HepG2 (cell line): ENCODE measurements around the gene UBE2B. TPM values are rescaled to one million over a fixed set of nuclear protein-coding genes. Genes with fewer than 3 reads are reported as not detected.

Experiments
- ATAC-seq: fragments of 200-7000 bp; cut with Tn5 transposase; 3 replicates; pipeline ENCODE4 v1.9.1; 2020; ENCODE audit warnings: mild to moderate bottlenecking, moderate library complexity
- BruUV-seq: library from RNA; stranded (reverse); fragments of 400-500 nt; replicated peaks from 2 replicates; lab custom pipeline; 2021; lab: Mats Ljungman, UMichigan
- CTCF ChIA-PET: fragments of 300-600 bp; formaldehyde crosslinking; extraction: SDS; loops from one replicate; lab custom pipeline; 2021; ENCODE audit warnings: low total read pairs, inconsistent platforms, low intra/inter-chr PET ratio; lab: Yijun Ruan, JAX
- POLR2A ChIA-PET: fragments of 350-600 bp; sonication (Branson Sonifier 250); formaldehyde crosslinking; loops from one replicate; lab custom pipeline; 2020; ENCODE audit warnings: antibody characterized with exemption, inconsistent platforms; lab: Yijun Ruan, JAX
- DNase-seq: peaks from one replicate; pipeline ENCODE4 v3.0.0-alpha.2; 2015; ENCODE audit warnings: low spot score
- FAIRE-seq: peaks from 3 replicates; lab custom pipeline; 2011; peaks lifted over from hg19 to GRCh38; lab: Jason Lieb, UNC
- H2AFZ ChIP-seq: one replicate; pipeline ENCODE4 v1.6.1; 2011; ENCODE audit warnings: low read length, inconsistent platforms
- H3K27ac ChIP-seq: fragments of 300-600 bp; 3 replicates; pipeline ENCODE4 v1.8.0; 2011; ENCODE audit warnings: mixed run types, mild to moderate bottlenecking, mixed read lengths, low read length, inconsistent platforms; ENCODE audit not compliant: insufficient read depth; ENCODE audit errors: extremely low read length
- H3K27me3 ChIP-seq, 2 experiments: fragments of 200-600 bp in 1 of 2; 2 replicates in 1 of 2; 3 replicates in 1 of 2; pipeline versions ENCODE4 v1.6.0 to v1.8.0; 2011; ENCODE audit warnings: low read length in 2 of 2, mild to moderate bottlenecking in 2 of 2, moderate library complexity in 2 of 2, inconsistent platforms in 1 of 2; ENCODE audit not compliant: insufficient read depth in 2 of 2, control insufficient read depth in 1 of 2
- H3K36me3 ChIP-seq, 2 experiments: fragments of 200-600 bp in 1 of 2; replicated peaks in 1 of 2; 2 replicates in 1 of 2; 3 replicates in 1 of 2; pipeline versions ENCODE4 v1.5.1 to v1.8.0; 2011; ENCODE audit warnings: low read length in 2 of 2, inconsistent platforms in 1 of 2; ENCODE audit not compliant: insufficient read depth in 2 of 2, control insufficient read depth in 1 of 2
- H3K4me1 ChIP-seq: 2 replicates; pipeline ENCODE4 v1.5.1; 2012; ENCODE audit warnings: low read length, inconsistent platforms; ENCODE audit not compliant: insufficient read depth
- H3K4me2 ChIP-seq: 2 replicates; pipeline ENCODE4 v1.6.0; 2011; ENCODE audit warnings: low read depth, low read length, inconsistent platforms
- H3K4me3 ChIP-seq, 3 experiments: fragments of 200-600 bp in 1 of 3; sonication (generic), shearing (Covaris generic) in 1 of 3; replicated peaks in 1 of 3; 2 replicates each; pipeline ENCODE4 v1.5.1; 2011 to 2016; ENCODE audit warnings: low read length in 3 of 3, inconsistent platforms in 2 of 3, low read depth in 2 of 3, mild to moderate bottlenecking in 2 of 3, control low read depth in 1 of 3, mixed read lengths in 1 of 3; ENCODE audit not compliant: insufficient read depth in 1 of 3
- H3K79me2 ChIP-seq: one replicate; pipeline ENCODE4 v1.6.1; 2011; ENCODE audit warnings: low read length, inconsistent platforms; ENCODE audit not compliant: insufficient read depth
- H3K9ac ChIP-seq: 2 replicates; pipeline ENCODE4 v1.6.0; 2011; ENCODE audit warnings: mild to moderate bottlenecking, low read depth, low read length, inconsistent platforms; ENCODE audit not compliant: insufficient read depth
- H3K9me3 ChIP-seq: 2 replicates; pipeline ENCODE4 v1.5.1; 2012; ENCODE audit warnings: mild to moderate bottlenecking, low read length
- H4K20me1 ChIP-seq: 2 replicates; pipeline ENCODE4 v1.6.0; 2011; ENCODE audit warnings: inconsistent platforms, mild to moderate bottlenecking, low read length, moderate library complexity; ENCODE audit not compliant: insufficient read depth
- ATF4 ChIP-seq, 2 experiments: fragments of 450-650 bp in 1 of 2; sonication (generic) in 1 of 2; formaldehyde crosslinking; IDR thresholded peaks; 2 replicates each; pipeline versions ENCODE4 v1.5.0 to v1.8.0; 2020 to 2022; ENCODE audit warnings: mild to moderate bottlenecking in 1 of 2, missing genetic modification reagents in 1 of 2
- CEBPG ChIP-seq: IDR thresholded peaks from 2 replicates; pipeline ENCODE4 v1.6.1; 2016
- FOXK1 ChIP-seq: sonication (generic); formaldehyde crosslinking; IDR thresholded peaks from 2 replicates; pipeline ENCODE4 v1.4.0; 2020; ENCODE audit warnings: low read depth, missing genetic modification reagents, borderline replicate concordance
- GATAD1 ChIP-seq: IDR thresholded peaks from 2 replicates; pipeline ENCODE4 v1.6.1; 2016; ENCODE audit warnings: missing genetic modification reagents, missing compliant biosample characterization
- GZF1 ChIP-seq: sonication (generic); formaldehyde crosslinking; IDR thresholded peaks from 2 replicates; pipeline ENCODE4 v1.5.1; 2020; ENCODE audit warnings: mild to moderate bottlenecking, missing genetic modification reagents
- NR2F6 ChIP-seq, 2 experiments: IDR thresholded peaks; 2 replicates each; pipeline ENCODE4 v1.6.1; 2016; ENCODE audit warnings: antibody characterized with exemption in 1 of 2, mild to moderate bottlenecking in 1 of 2
- SIX1 ChIP-seq: sonication (generic); formaldehyde crosslinking; IDR thresholded peaks from 2 replicates; pipeline ENCODE4 v1.4.0; 2020; ENCODE audit warnings: missing genetic modification reagents, borderline replicate concordance
- SNAPC5 ChIP-seq: sonication (generic); formaldehyde crosslinking; IDR thresholded peaks from 2 replicates; pipeline ENCODE4 v1.8.1; 2023; ENCODE audit warnings: mild to moderate bottlenecking, missing genetic modification reagents, borderline replicate concordance
- ZBTB20 ChIP-seq: sonication (generic); formaldehyde crosslinking; IDR thresholded peaks from 2 replicates; pipeline ENCODE4 v1.8.1; 2023; ENCODE audit warnings: missing genetic modification reagents, low read depth, mild to moderate bottlenecking, borderline replicate concordance
- ZBTB8A ChIP-seq: sonication (generic); formaldehyde crosslinking; IDR thresholded peaks from 2 replicates; pipeline ENCODE4 v1.4.0; 2020; ENCODE audit warnings: mild to moderate bottlenecking, low read depth, missing genetic modification reagents, borderline replicate concordance
- ZNF232 ChIP-seq: sonication (generic); formaldehyde crosslinking; IDR thresholded peaks from 2 replicates; pipeline ENCODE4 v1.4.0; 2020; ENCODE audit warnings: missing genetic modification reagents, borderline replicate concordance
- ZNF235 ChIP-seq: sonication (generic); formaldehyde crosslinking; IDR thresholded peaks from 2 replicates; pipeline ENCODE4 v1.8.1; 2023; ENCODE audit warnings: mild to moderate bottlenecking, missing genetic modification reagents, borderline replicate concordance
- ZNF263 ChIP-seq: sonication (generic); formaldehyde crosslinking; IDR thresholded peaks from 2 replicates; pipeline ENCODE4 v1.4.0; 2020; ENCODE audit warnings: missing genetic modification reagents
- WGBS: methylation state at CpG from one replicate; pipeline ENCODE4 v1.1.6; 2017; ENCODE audit warnings: low lambda C conversion rate; 5-methylcytosine and 5-hydroxymethylcytosine counted together
- in situ Hi-C: cut with HindIII; loops from 2 replicates; pipeline ENCODE4 v1.10.0; 2017; ENCODE audit warnings: low pct_unique_long_range_greater_than_20kb; ENCODE audit not compliant: extremely low pct_ligation_motif_present
- intact Hi-C: fragments of 100-400 bp; cut with micrococcal nuclease; formaldehyde crosslinking; loops from one replicate; pipeline ENCODE4 v1.10.0; 2022; ENCODE audit not compliant: unreplicated experiment
- polyA plus RNA-seq, 8 experiments: library from polyadenylated mRNA; depleted of rRNA in 3 of 8; stranded (reverse) in 7 of 8; unstranded in 1 of 8; fragments of >200 nt; fragmentation: Illumina TruSeq in 4 of 8; extraction: Trizol in 4 of 8; gene quantifications; 2 replicates each; pipeline versions ENCODE4 v1.2.1 to v1.2.3, GENCODE V29; 2011 to 2016; ENCODE audit warnings: low read depth in 4 of 8, missing spikeins in 1 of 8, mixed read lengths in 1 of 8; ENCODE audit not compliant: insufficient read depth in 1 of 8
- total RNA-seq, 5 experiments: library from RNA; depleted of rRNA; stranded (reverse); fragments of >200 nt; fragmentation: Illumina TruSeq; extraction: Trizol; gene quantifications; 2 replicates each; pipeline ENCODE4 v1.2.3, GENCODE V29; 2016; ENCODE audit warnings: low read depth in 1 of 5

The UBE2B gene
- total and polyA plus RNA-seq, 2 of the 13 experiments (the other 11 are each of a cell fraction or from before 2014, with no cell fraction given): 25.2 to 56.0 TPM

GRCh38 chr5:134438721-134439123, 67.4 kb downstream of the UBE2B start:
- intact Hi-C loops (no loop called here), in situ Hi-C loops (no loop called here)
- Histone ChIP-seq H2AFZ (no peak overlapping the region), H3K4me1 (peaks cover 57% of the 10 kb centered on the region), H3K4me2 (peak overlapping the region; percentile 96), H4K20me1 (no peaks in the 10 kb centered on the region), H3K27me3 (no peaks in the 10 kb centered on the region; a peak in 1 of 5 replicates), H3K79me2 (no peaks in the 10 kb centered on the region), H3K9ac (no peak overlapping the region), H3K36me3 (no peaks in the 10 kb centered on the region), H3K4me3 (peak overlapping the region in 1 of 3 experiments; percentile 19; a peak in 1 of 6 replicates), H3K9me3 (no peaks in the 10 kb centered on the region), H3K27ac (no peak overlapping the region)
- peak; percentile 5; the same call in 1 of the 3 replicates for ATAC-seq
- DNase-seq: no peak
- TF ChIP-seq ZNF232 (CRISPR knock-in tag): peak; percentile 95; the same call in 1 of the 2 replicates
- TF ChIP-seq GZF1 (CRISPR knock-in tag): no peak
- TF ChIP-seq GATAD1 (CRISPR knock-in tag): no peak
- TF ChIP-seq NR2F6 (IDR thresholded peaks at IDR 0.05): peak; percentile 58
- TF ChIP-seq NR2F6 (CRISPR knock-in tag; IDR thresholded peaks at IDR 0.05): no peak
- TF ChIP-seq ZBTB20 (CRISPR knock-in tag): no peak
- no peak for FAIRE-seq
- BruUV-seq: no TSS peak
- CTCF ChIA-PET: no interaction called here
- 39% methylated on average over 7 of the region's 7 CpGs for WGBS
- POLR2A ChIA-PET: no interaction called here

GRCh38 chr5:134439210-134439654, 67.9 kb downstream of the UBE2B start:
- no peaks in the 10 kb centered on the region for H3K36me3 ChIP-seq
- no TSS peak for BruUV-seq
- H3K4me2 ChIP-seq: peak overlapping the region; percentile 96
- 0 out of 3 replicates have a peak, but pooled peaks have one; percentile 8 for ATAC-seq
- no peak for FAIRE-seq
- TF ChIP-seq ZBTB8A (CRISPR knock-in tag) (no peak), FOXK1 (no peak), SIX1 (CRISPR knock-in tag) (no peak), ATF4 (CRISPR knock-in tag; IDR thresholded peaks at IDR 0.05) (peak in 1 of 2 experiments; percentile 61; a peak in 2 of 4 replicates), ZNF235 (CRISPR knock-in tag) (no peak), ZNF263 (CRISPR knock-in tag) (0 out of 2 replicates have a peak, but pooled peaks have one; percentile 16), SNAPC5 (CRISPR knock-in tag) (no peak), CEBPG (peak; percentile 48)
- H3K79me2 ChIP-seq: no peaks in the 10 kb centered on the region
- DNase-seq: peak; percentile 26
- POLR2A ChIA-PET: no interaction called here
- no peaks in the 10 kb centered on the region for H4K20me1 ChIP-seq
- in situ Hi-C loops (no loop called here), intact Hi-C loops (no loop called here)
- no peaks in the 10 kb centered on the region for H3K27me3 ChIP-seq
- H3K9me3 ChIP-seq: no peaks in the 10 kb centered on the region
- H3K27ac ChIP-seq: no peak overlapping the region
- CTCF ChIA-PET: no interaction called here
- H3K4me1 ChIP-seq: peaks cover 52% of the 10 kb centered on the region
- peak overlapping the region in 1 of 3 experiments; percentile 19; a peak in 1 of 6 replicates for H3K4me3 ChIP-seq
- H2AFZ ChIP-seq: no peak overlapping the region
- WGBS: 1% methylated on average over 6 of the region's 7 CpGs
- H3K9ac ChIP-seq: no peak overlapping the region
